CD4-positive, alpha-beta T cell treated with Interleukin-10 for 1 hour (primary cell): ENCODE measurements around the gene CDK19.
"Not testable (repeated sequence)": the region's sequence is repeated elsewhere in the genome, so short reads cannot be mapped to it uniquely, and the experiment has no call there.

Experiments used
- DNase-seq: peaks from one replicate; pipeline ENCODE4 v3.0.0-alpha.2; 2020

Gene CDK19

DNA sequence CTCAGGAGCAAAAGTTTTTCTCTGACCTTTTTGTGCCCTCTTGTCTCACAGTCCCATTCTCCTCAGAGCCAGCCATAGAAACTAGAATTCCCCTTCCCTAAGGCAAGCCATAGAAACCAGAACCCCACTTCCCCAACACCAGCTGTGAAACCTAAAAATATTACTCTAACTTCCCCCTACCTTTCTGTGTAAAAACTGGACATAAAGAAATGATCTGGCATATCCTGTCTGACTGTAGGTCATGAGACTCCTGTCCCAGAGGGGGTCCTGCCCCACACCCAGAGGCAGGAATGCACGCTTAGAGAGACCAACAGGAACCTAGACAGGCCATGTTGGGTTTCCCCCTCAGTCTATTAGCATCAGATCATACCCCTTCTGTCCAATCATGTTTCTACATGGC lies 198.2 kb downstream of the CDK19 start:
- DNase-seq: no peak

- DNase-seq: no peak
These were observed 199.5 kb downstream of the CDK19 start for GRCh38 chr6:110615722-110616121.

DNA sequence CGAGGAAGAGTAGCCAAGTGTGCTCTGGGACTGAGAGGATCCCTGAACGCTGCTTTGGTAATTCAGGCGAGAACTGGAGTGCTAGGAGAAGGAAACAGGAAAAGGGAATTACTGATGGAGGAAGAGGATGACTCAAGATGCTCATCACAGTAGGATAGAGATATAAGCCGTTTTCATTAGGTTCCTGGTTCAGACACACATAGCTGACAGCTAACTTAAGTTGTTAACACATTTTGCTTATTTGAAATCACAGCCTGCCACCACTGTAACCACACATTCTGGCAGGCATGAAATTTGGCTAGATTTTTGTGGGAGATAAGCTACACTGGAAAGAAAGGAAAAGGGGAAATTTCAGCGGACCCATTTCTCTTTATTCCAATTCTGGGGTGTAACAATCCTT lies 200.7 kb downstream of the CDK19 start:
- DNase-seq: no peak

DNA sequence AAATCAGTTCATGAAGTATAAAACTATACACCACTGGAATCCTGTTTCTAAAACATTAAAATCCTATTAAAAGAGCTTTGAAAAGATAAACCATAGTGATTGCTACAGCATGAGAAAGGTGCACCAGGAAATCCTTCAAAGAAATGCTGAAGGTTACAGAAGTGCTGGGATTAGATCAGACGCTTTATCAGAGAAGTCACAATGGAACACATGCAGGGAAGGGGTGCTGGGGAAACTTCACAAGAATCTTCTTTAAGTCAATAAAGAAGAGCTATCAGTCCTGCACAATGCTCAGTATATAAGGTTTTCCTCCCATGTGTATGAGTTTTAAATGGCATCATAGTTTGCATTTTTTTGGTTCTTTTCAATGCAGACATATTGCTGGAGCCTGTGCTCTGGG lies 201.2 kb downstream of the CDK19 start:
- DNase-seq: no peak

DNA sequence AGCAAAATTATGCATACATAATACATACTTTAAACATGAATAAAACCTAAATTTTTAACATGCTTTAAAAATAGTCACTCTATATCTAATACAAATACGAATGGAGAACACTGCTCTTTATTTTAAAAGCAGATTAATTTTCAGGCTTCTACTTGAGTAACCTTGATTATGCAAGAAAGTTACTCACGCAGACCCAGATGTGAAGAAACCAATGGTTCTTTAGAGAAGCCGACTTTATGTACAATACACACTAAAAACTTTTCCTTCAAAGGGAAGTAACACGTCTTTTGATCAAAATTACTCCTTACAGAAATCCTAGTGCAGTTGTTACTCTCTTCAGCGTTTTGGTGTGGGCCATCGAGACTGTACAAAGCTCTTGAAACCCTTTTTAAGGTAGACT lies 201.9 kb downstream of the CDK19 start:
- DNase-seq: no peak

GRCh38 chr6:110612298-110612697 lies 203.0 kb downstream of the CDK19 start:
- DNase-seq: no peak

GRCh38 chr6:110609101-110609500 lies 206.2 kb downstream of the CDK19 start:
- DNase-seq: no peak

- no peak for DNase-seq
These were observed 207.1 kb downstream of the CDK19 start for GRCh38 chr6:110608151-110608550.

DNA sequence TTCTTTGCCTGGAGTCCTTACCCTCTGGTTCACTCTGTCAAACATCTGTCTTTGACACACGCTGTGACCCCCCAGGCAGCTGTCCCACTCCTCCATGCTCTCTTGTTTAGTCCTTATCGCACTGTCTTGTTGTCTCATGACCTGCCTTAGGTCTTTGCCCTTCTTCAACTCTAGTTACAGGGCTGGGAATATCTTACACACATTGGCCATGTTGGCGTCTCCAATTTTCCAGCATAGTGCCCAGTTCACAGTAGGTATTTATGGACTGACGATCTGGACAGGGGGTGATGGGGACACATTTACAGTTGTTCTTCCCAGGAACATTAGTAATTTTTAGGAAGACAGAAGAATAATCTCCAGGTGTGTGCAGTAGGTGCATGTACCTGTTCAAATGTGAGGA lies 209.1 kb downstream of the CDK19 start:
- no peak for DNase-seq

- not testable (repeated sequence) for DNase-seq
These were observed 214.6 kb downstream of the CDK19 start for GRCh38 chr6:110600640-110601039.

DNA sequence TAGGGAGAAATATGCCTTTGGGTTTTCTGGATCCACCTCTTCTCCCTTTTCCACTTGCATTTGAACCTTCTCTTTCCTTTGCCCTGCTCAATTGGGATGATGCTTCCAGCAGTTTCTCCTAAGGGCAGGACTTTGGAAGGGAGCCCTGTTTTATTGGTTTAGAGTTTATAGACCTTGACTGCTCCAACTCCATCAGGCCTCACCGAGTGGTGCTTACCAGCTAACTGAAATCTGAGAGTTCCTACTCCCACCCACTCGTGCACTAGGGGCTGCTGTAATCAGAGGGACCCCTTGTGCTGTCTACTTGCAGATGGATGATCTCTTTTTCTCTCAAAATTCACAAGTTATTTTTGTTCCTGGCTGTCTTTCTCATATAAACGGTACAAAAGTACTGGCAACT lies 217.5 kb downstream of the CDK19 start:
- no peak for DNase-seq

DNA sequence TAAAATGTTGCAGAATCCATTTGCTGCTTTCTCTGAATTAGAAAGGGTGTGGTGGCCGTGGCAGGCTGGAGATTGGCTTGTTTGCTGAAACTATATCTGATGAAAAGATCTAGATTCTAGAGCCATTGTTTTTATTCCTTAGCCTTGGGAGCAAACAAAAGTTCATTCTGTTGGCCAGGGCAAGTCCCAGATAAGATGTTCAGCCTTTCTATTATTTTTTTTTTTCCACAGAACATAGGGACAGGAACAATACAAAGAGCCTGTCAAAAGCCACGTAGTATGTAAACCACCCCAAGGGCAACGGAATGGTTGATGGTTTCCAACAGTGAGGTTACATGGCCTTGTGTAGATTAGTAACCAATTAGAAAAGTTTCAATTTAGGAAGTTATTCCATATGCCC lies 218.9 kb downstream of the CDK19 start:
- DNase-seq: no peak

- DNase-seq: no peak
These were observed 220.2 kb downstream of the CDK19 start for GRCh38 chr6:110595112-110595511.

DNA sequence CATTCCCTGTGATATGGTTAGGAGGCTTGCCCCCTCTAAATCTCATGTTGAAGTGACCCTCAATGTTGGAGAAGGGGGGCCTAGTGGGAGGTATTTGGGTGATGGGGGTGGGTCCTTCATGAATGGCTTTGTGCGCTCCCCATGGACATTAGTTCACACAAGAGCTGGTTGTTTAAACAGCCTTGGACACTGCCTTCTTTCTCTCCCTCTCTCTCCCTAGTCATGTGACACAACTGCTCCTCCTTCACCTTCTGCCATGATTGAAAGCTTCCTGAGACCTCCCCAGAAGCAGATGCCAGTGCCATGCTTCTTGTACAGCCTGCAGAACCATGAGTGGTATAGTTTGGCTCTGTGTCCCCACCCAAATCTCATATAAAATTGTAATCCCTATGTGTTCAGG lies 221.6 kb downstream of the CDK19 start:
- no peak for DNase-seq

- DNase-seq: no peak
These were observed 222.5 kb downstream of the CDK19 start for GRCh38 chr6:110592765-110593164.

- no peak for DNase-seq
These were observed 224.4 kb downstream of the CDK19 start for GRCh38 chr6:110590821-110591351.

DNA sequence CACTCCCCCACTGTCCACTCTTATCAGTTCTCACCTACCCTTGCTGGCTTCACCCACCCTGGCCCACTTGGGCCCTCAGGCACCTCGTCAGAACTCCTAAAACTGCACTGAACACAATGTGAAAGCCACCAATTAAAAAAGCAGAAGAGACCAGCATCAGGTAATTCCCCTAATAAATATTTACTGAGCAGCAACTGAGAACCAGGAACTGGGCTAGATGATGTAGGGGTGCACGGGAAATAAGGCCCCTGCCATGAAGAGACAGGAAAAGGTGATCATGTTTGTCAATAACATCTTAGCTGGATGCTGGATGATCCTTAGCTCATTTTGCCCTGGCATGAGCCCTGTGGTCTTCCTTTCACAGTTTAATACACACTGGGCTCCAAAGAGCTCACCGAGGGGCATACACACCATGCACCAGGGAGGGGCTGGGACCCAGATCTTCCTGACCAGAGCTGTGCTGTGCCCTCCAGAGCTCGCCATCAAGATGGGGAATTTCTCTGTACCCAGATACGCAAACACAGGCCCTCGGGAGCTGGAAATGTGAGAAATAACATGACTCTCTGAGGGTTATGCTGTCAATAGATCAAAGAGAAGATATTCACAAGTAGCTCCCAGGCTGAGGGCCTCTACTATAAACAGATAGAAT lies 225.3 kb downstream of the CDK19 start:
- DNase-seq: peak; percentile 12

- DNase-seq: no peak
These were observed 227.9 kb downstream of the CDK19 start for GRCh38 chr6:110587328-110587727.

DNA sequence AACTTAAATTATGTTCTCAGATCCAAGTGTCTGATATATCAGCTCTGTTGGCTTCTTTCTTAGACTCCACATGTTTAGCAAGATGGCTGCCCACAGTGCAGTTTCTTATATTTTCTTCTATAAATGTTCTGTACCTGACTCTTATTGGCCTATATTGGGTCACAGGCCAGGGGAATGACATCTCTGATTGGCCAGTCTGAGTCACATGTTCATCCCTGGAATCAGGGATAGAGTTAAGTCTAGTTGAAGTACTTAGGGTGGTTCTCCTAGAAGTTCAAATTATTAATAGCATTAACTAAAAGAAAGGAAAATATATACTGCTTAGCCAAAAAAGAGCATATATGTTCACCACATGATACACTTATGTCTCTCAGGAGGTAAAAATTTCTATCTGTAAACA lies 233.6 kb downstream of the CDK19 start:
- DNase-seq: no peak

GRCh38 chr6:110577596-110578167 lies 237.6 kb downstream of the CDK19 start:
- DNase-seq: not testable (repeated sequence)

DNA sequence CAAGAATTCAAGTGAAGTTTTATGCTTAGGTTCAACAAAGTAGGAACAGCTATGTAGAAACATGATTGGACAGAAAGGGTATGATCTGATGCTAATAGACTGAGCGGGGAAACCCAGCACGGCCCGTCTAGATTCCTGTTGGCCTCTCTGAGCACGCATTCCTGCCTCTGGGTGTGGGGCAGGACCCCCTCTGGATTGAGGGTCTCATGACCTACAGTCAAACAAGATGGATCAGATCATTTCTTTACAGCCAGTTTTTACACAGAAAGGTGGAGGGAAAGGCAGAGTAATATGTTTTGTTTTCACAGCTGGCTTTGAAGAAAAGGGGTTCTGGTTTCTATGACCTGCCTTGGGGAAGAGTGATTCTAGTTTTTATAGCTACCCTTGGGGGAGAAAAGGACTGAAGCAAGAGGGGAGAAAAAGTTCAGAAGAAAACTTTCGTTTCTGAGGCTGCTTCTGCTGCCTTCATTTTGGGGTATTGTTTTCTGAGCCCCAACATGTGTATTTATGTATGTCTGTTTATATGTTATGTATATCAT lies 239.3 kb downstream of the CDK19 start:
- no peak for DNase-seq

- no peak for DNase-seq
These were observed 240.5 kb downstream of the CDK19 start for GRCh38 chr6:110574817-110575216.

- no peak for DNase-seq
These were observed 241.7 kb downstream of the CDK19 start for GRCh38 chr6:110573537-110573936.

GRCh38 chr6:110573136-110573535 lies 242.1 kb downstream of the CDK19 start:
- no peak for DNase-seq
